Testis (tissue), 2 donors: ENCODE measurements around the gene KCNA2.

Source experiments
- CTCF ChIP-seq, 3 experiments: fragments of 450-650 bp in 2 of 3; fragments of 200-600 bp in 1 of 3; sonication (generic) in 1 of 3; IDR thresholded peaks; one replicate each; pipeline ENCODE4 v1.5.1; 2016 to 2019; ENCODE audit warnings: antibody characterized with exemption in 3 of 3, mild to moderate bottlenecking in 2 of 3, moderate library complexity in 1 of 3
- POLR2A ChIP-seq: fragments of 450-650 bp; IDR thresholded peaks from one replicate; pipeline ENCODE4 v1.6.1; 2017; ENCODE audit warnings: antibody characterized with exemption, mild to moderate bottlenecking, moderate library complexity

DNA sequence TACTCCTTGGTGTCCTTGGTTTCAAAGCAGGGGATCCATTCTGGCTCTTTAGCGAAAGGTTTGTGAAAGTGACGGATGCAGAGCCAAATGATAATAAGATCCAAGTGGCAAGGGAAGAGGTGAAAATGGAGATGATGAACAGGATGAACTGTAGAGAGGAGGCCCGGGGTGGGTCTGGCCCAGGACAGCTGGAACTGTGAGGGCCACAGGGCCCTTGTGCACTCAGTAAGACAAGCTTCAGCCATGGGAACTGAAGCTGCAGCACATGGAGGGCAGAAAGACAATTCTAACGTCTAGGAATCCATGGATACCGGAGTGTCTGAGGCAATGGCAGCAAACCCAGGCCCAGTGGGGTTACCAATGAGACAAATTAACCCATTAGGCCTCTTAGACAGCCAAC lies 4.8 kb downstream of the KCNA2 start:
- no peak for TF ChIP-seq CTCF (IDR thresholded peaks at IDR 0.05)
- no peak for TF ChIP-seq POLR2A
